H9 (cell line): Measurements from ENCODE around the gene ACP3. TPM values are rescaled to one million over a fixed set of nuclear protein-coding genes. Genes with fewer than 3 reads are reported as not detected.

ENCODE experiments used
- DNase-seq: peaks from one replicate; pipeline ENCODE4 v3.0.0-alpha.2; 2017
- H2AFZ ChIP-seq: one replicate; pipeline ENCODE4 v1.6.1; 2013; ENCODE audit warnings: mild to moderate bottlenecking, low read length, control low read depth, moderate library complexity
- H2AK5ac ChIP-seq: 2 replicates; pipeline ENCODE4 v1.6.1; 2013; ENCODE audit warnings: low read length, control low read depth, mixed read lengths; ENCODE audit not compliant: insufficient read length
- H2BK120ac ChIP-seq: one replicate; pipeline ENCODE4 v1.6.1; 2013; ENCODE audit warnings: low read depth, mild to moderate bottlenecking, low read length, control low read depth, inconsistent platforms; ENCODE audit not compliant: poor library complexity, severe bottlenecking
- H2BK12ac ChIP-seq: 2 replicates; pipeline ENCODE4 v1.6.1; 2013; ENCODE audit warnings: low read length, control low read depth, mixed read lengths, low read depth; ENCODE audit not compliant: insufficient read length
- H2BK15ac ChIP-seq: 2 replicates; pipeline ENCODE4 v1.6.1; 2013; ENCODE audit warnings: low read depth, low read length, control low read depth
- H2BK20ac ChIP-seq: one replicate; pipeline ENCODE4 v1.6.1; 2013; ENCODE audit warnings: low read depth, mild to moderate bottlenecking, low read length, control low read depth, inconsistent platforms; ENCODE audit not compliant: poor library complexity, severe bottlenecking
- H2BK5ac ChIP-seq: 2 replicates; pipeline ENCODE4 v1.6.1; 2013; ENCODE audit warnings: low read length, control low read depth, mixed read lengths; ENCODE audit not compliant: insufficient read length
- H3K14ac ChIP-seq: 2 replicates; pipeline ENCODE4 v1.6.1; 2013; ENCODE audit warnings: low read length, control low read depth; ENCODE audit not compliant: insufficient read depth
- H3K18ac ChIP-seq: 2 replicates; pipeline ENCODE4 v1.6.1; 2013; ENCODE audit warnings: low read depth, mild to moderate bottlenecking, mixed read lengths, low read length, control low read depth; ENCODE audit not compliant: insufficient read length
- H3K23ac ChIP-seq: 2 replicates; pipeline ENCODE4 v1.6.1; 2013; ENCODE audit warnings: low read length, control low read depth, mixed read lengths, low read depth; ENCODE audit not compliant: insufficient read length
- H3K23me2 ChIP-seq: 2 replicates; pipeline ENCODE4 v1.6.1; 2013; ENCODE audit warnings: low read depth, mild to moderate bottlenecking, mixed read lengths, low read length, control low read depth; ENCODE audit not compliant: insufficient read length, poor library complexity, severe bottlenecking
- H3K27ac ChIP-seq: 2 replicates; pipeline ENCODE4 v1.5.1; 2013; ENCODE audit warnings: low read length, control low read depth, mixed read lengths, low read depth; ENCODE audit not compliant: insufficient read length
- H3K27me3 ChIP-seq: 2 replicates; pipeline ENCODE4 v1.6.1; 2013; ENCODE audit warnings: low read length, control low read depth, inconsistent platforms; ENCODE audit not compliant: insufficient read depth
- H3K4ac ChIP-seq: 2 replicates; pipeline ENCODE4 v1.6.1; 2013; ENCODE audit warnings: low read depth, mild to moderate bottlenecking, control low read depth, inconsistent platforms, low read length, moderate library complexity
- H3K4me1 ChIP-seq: 2 replicates; pipeline ENCODE4 v1.6.1; 2013; ENCODE audit warnings: low read length, control low read depth, inconsistent platforms; ENCODE audit not compliant: insufficient read depth
- H3K4me2 ChIP-seq: 2 replicates; pipeline ENCODE4 v1.6.1; 2013; ENCODE audit warnings: low read length, control low read depth, mixed read lengths; ENCODE audit not compliant: insufficient read length, insufficient read depth
- H3K56ac ChIP-seq: 2 replicates; pipeline ENCODE4 v1.6.1; 2013; ENCODE audit warnings: low read depth, mild to moderate bottlenecking, mixed read lengths, low read length, control low read depth; ENCODE audit not compliant: insufficient read length
- H3K79me1 ChIP-seq: 2 replicates; pipeline ENCODE4 v1.6.1; 2013; ENCODE audit warnings: low read depth, mild to moderate bottlenecking, moderate library complexity, low read length, control low read depth, inconsistent platforms; ENCODE audit not compliant: insufficient read depth, poor library complexity, severe bottlenecking
- H3K79me2 ChIP-seq: 2 replicates; pipeline ENCODE4 v1.6.1; 2013; ENCODE audit warnings: low read length, control low read depth, inconsistent platforms; ENCODE audit not compliant: insufficient read depth
- H3K9ac ChIP-seq: 2 replicates; pipeline ENCODE4 v1.6.1; 2013; ENCODE audit warnings: low read length, control low read depth, mixed read lengths; ENCODE audit not compliant: insufficient read length; ENCODE audit errors: extremely low read depth
- H3K9me3 ChIP-seq: one replicate; pipeline ENCODE4 v1.6.1; 2013; ENCODE audit warnings: low read depth, low read length, inconsistent platforms; ENCODE audit not compliant: control insufficient read depth
- H3T11ph ChIP-seq: one replicate; pipeline ENCODE4 v1.6.1; 2013; ENCODE audit warnings: mild to moderate bottlenecking, low read length, control low read depth, inconsistent platforms
- H4K20me1 ChIP-seq: one replicate; pipeline ENCODE4 v1.6.1; 2013; ENCODE audit not compliant: control insufficient read depth, insufficient read length, insufficient read depth
- H4K5ac ChIP-seq: 2 replicates; pipeline ENCODE4 v1.6.1; 2013; ENCODE audit warnings: low read depth, mild to moderate bottlenecking, mixed read lengths, low read length, control low read depth; ENCODE audit not compliant: insufficient read length
- H4K8ac ChIP-seq: replicated peaks from 2 replicates; pipeline ENCODE4 v1.6.1; 2013; ENCODE audit warnings: low read length, control low read depth, mixed read lengths, low read depth; ENCODE audit not compliant: insufficient read length
- H4K91ac ChIP-seq: 2 replicates; pipeline ENCODE4 v1.6.1; 2013; ENCODE audit warnings: low read depth, mild to moderate bottlenecking, moderate library complexity, mixed read lengths, low read length, control low read depth; ENCODE audit not compliant: insufficient read length
- H3K27ac Mint-ChIP-seq, 3 experiments: 2 replicates in 2 of 3; 3 replicates in 1 of 3; pipeline ENCODE4 v1.8.0; 2020 to 2021; ENCODE audit warnings: mixed read lengths in 3 of 3, mild to moderate bottlenecking in 1 of 3, moderate library complexity in 1 of 3
- H3K27me3 Mint-ChIP-seq: 2 replicates; pipeline ENCODE4 v1.8.0; 2021; ENCODE audit warnings: low read depth, mild to moderate bottlenecking, moderate library complexity, mixed read lengths
- H3K36me3 Mint-ChIP-seq, 3 experiments: 2 replicates in 2 of 3; 3 replicates in 1 of 3; pipeline ENCODE4 v1.8.0; 2020 to 2021; ENCODE audit warnings: low read depth in 3 of 3, mixed read lengths in 3 of 3; ENCODE audit not compliant: insufficient read depth in 1 of 3
- H3K4me1 Mint-ChIP-seq, 2 experiments: 2 replicates each; pipeline ENCODE4 v1.8.0; 2020; ENCODE audit warnings: mixed read lengths in 2 of 2
- H3K4me3 Mint-ChIP-seq, 2 experiments: 2 replicates in 1 of 2; 3 replicates in 1 of 2; pipeline ENCODE4 v1.8.0; 2020 to 2021; ENCODE audit warnings: mild to moderate bottlenecking in 2 of 2, mixed read lengths in 2 of 2, moderate library complexity in 1 of 2
- H3K9me3 Mint-ChIP-seq, 2 experiments: 2 replicates in 1 of 2; 3 replicates in 1 of 2; pipeline ENCODE4 v1.8.0; 2020; ENCODE audit warnings: mild to moderate bottlenecking in 2 of 2, mixed read lengths in 2 of 2, moderate library complexity in 1 of 2
- CTCF ChIP-seq: fragments of 200-600 bp; sonication (generic); conservative IDR thresholded peaks from 3 replicates; pipeline ENCODE4 v1.8.0; 2021; ENCODE audit warnings: antibody characterized with exemption, mild to moderate bottlenecking
- WGBS: extraction: QIAGEN DNeasy Blood & Tissue Kit; methylation state at CpG from one replicate; pipeline ENCODE4 v1.1.7; 2013; ENCODE audit warnings: missing lambda C conversion rate, low lambda C conversion rate, mixed read lengths; ENCODE audit not compliant: insufficient read length; ENCODE audit errors: extremely low coverage; 5-methylcytosine and 5-hydroxymethylcytosine counted together
- total RNA-seq: library from RNA; stranded (reverse); gene quantifications from 2 replicates; pipeline ENCODE4 v1.2.1, GENCODE V29; 2021

ACP3 gene
- total RNA-seq, 1 experiment from 2014 or later = 0.17 TPM

GRCh38 chr3:132351222-132351806, 34.1 kb downstream of the ACP3 start:
- H3K27ac ChIP-seq = peak overlapping the region; percentile 21
- H3K79me2 ChIP-seq = no peaks in the 10 kb centered on the region
- DNase-seq = peak; percentile 36

More at GRCh38 chr3:132351222-132351806, 34.1 kb downstream of the ACP3 start:
- H2BK120ac ChIP-seq = no peak overlapping the region
- no peak overlapping the region for H2AFZ ChIP-seq
- peak overlapping the region in 1 of 2 experiments; percentile 8; a peak in 3 of 5 replicates for H3K4me3 Mint-ChIP-seq
- H3K9me3 ChIP-seq = no peaks in the 10 kb centered on the region
- no peak overlapping the region for H3K56ac ChIP-seq
- H4K8ac ChIP-seq = no peak overlapping the region
- H4K5ac ChIP-seq = no peak overlapping the region
- no peak overlapping the region for H2BK5ac ChIP-seq
- H3K4me1 Mint-ChIP-seq = peaks cover 26 to 27% of the 10 kb centered on the region in 2 experiments
- no peak overlapping the region for H3K18ac ChIP-seq
- H3T11ph ChIP-seq = no peak overlapping the region
- WGBS = no CpG with 5 or more reads among the region's 5 CpGs
- no peaks in the 10 kb centered on the region for H3K79me1 ChIP-seq
- H2BK12ac ChIP-seq = no peak overlapping the region
- peaks cover 9% of the 10 kb centered on the region; the same call in 1 of the 2 replicates for H3K4me1 ChIP-seq
- no peaks in the 10 kb centered on the region for H3K9me3 Mint-ChIP-seq
- H3K23me2 ChIP-seq = no peaks in the 10 kb centered on the region
- no peak overlapping the region for H2BK15ac ChIP-seq
- H3K14ac ChIP-seq = no peak overlapping the region
- no peak overlapping the region for H2BK20ac ChIP-seq
- no peak overlapping the region for H3K9ac ChIP-seq
- no peaks in the 10 kb centered on the region for H4K20me1 ChIP-seq
- H3K27ac Mint-ChIP-seq = peak overlapping the region; percentile 7 to 91 (median 63)
- no peaks in the 10 kb centered on the region for H3K27me3 ChIP-seq
- no peak overlapping the region for H3K23ac ChIP-seq
- no peak for TF ChIP-seq CTCF
- no peak overlapping the region for H4K91ac ChIP-seq
- peak overlapping the region; percentile 40 for H3K4me2 ChIP-seq
- no peak overlapping the region for H2AK5ac ChIP-seq
- H3K4ac ChIP-seq = no peak overlapping the region
- H3K27me3 Mint-ChIP-seq = no peaks in the 10 kb centered on the region
- H3K36me3 Mint-ChIP-seq = no peaks in the 10 kb centered on the region
